KG1 (cell line): ENCODE data around the gene SDC3.

Experiments used
- DNase-seq: peaks from one replicate; lab custom pipeline; 2025; lab: John Stamatoyannopoulos, UW

The SDC3 gene

DNA sequence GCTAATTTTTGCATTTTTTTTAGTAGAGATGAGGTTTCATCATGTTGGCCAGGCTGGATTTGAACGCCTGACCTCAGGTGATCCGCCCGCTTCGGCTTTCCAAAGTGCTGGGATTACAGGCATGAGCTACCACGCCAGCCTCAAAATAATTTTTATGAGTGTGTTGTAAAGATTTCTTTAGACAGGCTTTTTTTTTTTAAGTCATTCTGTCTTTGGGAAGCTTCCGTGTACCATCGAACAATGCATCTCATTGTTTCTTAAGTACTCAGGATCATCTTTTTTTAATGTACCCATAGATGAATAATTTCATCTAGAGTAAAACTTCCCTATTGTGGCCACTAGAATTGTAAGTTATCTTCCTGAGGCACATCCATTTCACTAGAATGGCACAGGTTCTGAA is 19.6 kb upstream of the SDC3 start:
- DNase-seq = no peak

DNA sequence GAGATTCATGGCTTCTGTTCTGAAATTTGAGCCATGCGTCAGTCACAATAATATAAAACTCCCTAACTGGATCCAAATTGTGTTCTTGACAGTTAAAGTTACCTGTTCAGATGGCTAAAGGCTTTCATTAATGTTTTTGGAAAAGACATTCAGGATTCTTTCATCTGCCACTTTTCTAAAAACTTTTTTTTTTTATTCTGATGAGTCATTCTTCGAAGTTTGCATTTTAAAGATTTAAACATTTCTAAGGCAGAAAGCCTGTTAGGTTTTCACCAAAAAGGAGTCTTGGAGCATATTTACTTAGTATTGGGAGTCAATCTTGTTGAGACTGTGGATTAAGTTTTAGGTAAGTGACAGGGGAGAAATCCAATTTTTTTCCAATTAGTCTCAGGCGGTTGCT is 18.9 kb upstream of the SDC3 start:
- no peak for DNase-seq

DNA sequence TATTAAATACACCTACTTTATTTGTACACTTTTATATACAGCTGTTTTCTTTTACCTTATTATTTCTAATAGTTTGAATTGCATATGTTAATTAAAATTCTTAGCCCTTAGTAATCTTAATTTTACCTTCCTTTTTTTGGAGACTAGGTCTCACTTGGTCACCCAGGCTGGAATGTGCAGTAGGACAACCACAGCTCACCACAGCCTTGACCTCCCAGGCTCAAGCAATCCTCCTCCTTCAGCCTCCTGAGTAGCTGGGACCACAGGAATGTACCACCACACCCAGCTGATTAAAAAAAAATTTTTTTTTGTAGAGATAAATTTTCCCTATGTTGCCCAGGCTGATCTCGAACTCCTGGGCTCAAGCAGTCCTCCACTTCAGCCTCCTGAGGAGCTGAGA is 15.0 kb upstream of the SDC3 start:
- DNase-seq = no peak

DNA sequence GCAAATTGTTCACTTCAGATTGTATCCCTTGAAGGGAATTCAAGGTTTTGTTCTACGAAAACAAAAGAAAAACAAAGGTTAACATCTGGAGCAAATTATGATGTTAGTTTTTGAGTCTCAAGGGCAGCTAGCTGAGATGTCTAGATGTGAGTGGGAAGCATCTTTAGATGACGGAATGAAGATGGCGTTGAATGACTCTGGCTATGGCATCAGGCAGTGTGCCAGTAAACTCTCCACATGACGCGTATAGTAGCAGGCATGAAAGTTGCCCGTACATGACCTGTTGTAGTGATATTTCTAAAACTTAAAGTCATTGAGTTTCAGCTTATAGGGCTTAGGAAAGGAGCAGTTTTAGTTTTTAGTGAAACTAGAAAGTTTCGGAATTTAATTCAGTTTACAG is 12.3 kb upstream of the SDC3 start:
- DNase-seq = no peak

DNA sequence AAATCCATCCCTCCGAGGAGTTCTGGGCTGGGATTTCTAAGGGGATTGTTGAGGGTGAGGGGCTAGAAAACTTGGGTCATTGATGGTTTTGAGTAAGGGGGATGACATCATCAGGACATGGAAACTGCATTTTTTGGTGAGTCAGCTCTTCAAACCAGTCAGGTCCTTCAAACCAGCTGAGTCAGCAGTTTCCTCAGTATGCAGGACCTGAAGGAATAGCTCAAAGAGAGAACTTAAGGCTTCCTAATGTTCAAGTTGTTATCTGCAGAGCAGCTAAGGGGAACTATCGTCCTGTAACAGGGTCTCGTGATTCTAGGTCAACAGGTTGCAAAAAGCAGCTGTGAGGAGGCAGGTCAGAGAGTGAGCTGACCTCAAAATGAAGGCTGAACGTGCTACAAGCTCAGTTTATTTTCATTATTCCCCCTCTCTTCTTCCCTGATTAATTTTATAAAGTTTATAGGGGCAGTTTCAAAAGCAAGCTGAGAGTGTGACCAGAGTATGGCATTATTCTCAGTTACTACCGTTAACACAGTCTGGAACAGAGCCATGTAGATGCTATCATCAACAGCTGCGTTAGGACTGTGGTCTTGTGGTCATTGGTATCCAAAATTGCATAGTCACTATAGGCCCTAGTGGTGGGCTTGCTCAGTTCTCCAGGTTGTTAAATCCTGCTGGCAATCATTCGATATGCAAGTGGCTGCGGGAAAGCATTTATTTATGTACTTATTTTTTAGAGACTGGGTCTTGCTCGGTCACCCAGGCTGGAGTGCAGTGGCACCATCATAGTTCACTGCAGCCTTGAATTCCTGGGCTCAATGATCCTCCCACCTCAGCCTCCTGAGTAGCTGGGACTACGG is 10.7 kb upstream of the SDC3 start:
- DNase-seq = peak; percentile 37

DNA sequence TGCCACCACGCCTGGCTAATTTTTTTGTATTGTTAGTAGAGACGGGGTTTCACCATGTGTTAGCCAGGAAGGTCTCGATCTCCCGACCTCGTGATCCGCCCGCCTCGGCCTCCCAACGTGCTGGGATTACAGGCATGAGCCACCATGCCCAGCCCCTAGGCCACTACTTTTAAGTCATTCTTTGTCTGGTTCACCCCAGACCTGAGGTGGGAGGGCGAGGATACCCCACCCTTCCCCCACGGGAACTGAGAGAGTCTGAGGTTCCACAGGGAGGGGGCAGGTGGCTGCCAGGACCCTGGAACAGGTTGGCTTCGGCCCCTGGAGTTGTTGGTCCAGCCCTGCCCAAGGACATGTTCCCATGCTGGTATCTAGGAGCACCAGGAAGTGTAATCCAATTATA is 7.7 kb upstream of the SDC3 start:
- DNase-seq = no peak

DNA sequence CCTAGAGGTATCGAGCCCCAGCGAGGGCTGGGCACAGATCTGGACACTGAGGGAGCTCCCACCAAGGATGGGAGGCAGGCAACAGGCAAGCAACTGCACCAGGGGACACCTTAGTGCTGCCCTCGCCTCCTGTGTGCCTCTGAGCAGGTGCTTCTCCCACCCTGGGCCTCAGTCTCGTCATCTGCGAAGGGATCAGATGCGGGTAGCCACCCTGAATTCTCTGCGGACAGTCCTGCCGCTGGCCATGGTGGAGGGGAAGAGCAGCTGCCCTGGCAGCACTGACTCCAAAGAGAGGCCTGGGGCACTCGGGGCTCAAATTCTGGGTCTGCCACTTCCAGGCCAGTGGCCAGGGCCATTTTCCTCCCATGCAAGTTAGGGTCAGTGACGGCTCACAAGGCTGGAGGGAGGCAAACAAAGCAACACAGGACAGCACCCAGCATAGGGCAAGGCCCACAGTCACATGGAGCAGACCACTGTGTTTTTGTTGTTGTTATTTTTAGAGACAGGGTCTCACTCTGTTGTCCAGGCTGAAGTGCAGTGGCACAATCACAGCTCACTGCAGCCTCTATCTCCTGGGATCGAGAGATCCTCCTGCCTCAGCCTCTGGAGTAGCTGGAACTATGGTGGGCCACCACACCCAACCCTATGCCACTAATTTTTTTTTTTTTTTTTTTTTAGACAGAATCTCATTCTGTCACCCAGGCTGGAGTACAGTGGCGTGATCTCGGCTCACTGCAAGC is 7.1 kb upstream of the SDC3 start:
- no peak for DNase-seq

DNA sequence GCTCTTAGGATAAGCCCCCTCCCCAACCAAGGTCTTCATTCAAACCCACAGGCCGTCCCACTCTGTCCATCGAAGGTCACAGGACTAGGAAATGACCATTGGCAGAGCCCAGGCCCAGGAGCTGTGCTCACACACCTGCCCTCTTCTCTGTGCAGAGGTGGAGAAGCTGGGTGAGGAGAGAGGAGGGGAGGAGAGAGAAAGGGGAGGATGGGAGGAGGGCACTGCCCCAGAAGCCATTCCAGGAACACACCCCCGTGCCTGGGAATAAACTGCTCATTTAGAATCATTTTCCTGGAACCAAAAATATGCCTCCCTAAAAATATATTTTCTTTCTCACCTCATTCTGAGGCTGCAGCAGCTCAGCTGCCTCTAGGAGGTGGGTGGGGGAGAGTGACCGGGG is 6.4 kb upstream of the SDC3 start:
- DNase-seq = no peak

DNA sequence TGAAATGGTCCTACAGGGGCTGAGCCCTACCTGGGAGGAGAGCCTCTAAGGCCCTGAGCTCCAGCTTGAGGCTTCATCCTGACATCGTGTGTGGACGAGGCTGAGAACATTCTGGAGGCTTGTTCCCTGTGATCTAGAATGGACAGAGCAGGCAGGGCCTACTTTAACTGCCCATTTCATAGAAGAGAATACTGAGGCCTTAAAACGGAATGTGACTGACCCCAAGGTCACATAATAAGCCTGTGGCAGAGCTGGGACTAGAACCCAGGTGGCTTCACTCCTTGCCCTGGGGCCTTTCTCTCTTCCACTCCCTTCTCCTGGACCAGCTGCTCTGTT is 6.0 kb upstream of the SDC3 start:
- no peak for DNase-seq

DNA sequence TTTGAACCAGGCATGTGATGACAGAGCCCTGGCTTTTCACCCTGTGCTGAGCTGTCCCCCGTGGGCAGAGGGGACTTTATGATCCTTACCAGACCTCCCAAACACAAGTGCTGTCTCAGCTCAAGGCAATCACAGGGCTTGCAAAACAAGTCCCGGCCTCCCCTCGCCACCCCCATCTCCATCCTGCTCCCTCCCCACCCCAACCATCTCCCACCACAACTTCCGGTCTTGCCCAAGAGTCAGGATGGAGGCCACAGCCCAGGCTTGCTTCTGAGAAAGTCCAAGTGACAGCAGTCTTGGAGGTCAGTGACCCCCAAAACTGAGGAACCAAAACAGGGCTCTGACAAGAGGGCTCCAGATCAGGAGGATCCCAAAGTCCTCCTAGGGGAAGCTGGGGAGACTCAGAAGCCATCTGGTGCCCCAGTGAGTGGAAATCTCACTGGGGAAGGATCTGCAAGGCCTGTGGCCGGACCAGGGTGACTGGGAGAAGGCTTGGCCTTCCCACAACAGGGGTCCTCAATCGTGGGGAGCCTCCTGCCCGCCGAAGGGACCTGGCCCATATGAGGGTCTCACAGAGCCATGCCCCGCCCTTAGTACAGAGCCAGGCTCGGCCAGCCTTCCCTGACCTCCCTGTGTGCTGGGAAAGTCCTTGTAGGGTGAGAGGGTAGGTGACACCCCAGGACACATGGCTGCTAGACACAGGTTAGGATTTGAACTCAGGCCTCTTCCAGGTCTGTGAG is 4.5 kb upstream of the SDC3 start:
- no peak for DNase-seq

DNA sequence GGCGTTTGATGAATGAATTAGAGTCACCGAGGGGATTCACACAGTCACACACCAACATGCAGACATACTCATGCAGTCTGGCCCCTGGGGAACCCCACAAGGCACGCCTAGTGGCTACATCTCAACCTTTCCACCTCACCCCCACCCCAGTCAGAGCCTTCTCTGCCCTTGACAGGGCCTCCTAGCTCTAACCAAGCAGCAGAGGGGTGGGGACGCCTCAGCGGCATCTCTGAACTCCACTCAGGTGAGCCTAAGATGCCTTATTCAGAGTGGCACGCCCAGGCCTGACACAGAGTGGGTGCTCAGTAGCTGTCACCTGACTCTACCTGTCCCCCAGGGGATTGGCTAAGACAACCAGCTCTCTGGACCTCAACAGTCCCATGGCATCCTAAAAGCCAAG is 3.7 kb upstream of the SDC3 start:
- DNase-seq = no peak

DNA sequence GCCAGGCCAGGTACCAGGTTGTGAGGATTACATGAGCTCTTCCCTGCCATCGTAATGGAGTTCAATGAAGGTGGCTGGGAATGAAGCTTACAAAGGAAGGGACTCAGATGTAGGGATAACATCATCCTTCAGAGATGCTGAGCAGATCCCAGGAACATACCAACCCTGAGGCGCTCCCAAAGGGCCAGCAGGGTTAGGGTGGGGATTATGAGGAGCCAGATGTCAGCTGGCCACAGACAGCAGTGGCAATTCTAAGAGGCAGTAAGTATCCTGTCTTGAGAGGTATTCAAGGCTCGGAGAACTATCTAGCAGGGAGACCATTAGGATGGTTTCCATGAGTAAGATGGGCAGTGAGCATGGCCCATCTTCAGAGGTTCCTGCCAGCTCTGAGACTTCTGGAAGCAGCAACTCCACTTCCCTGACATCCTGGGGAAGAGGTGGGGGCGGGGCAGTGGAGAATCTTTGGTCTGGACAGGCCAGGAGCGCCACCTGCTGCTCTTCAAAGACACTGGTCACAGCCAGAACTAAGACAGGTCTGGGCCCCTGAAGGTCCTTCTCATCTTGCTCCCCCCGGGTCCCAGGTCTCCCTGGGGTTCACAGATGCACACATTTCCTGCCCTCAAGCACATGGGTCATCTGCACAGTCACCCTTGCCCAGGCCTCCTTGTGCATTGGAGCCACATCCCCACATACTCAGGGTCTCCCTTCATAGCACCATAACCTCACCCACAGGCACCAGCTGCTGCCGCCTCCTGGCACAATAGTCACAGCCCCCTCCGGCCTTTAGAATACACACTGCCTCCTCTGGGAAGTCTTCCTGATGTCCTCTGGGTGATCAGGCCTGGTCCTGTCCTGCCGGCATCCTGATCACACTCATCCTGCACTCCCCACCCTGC is 2.7 kb upstream of the SDC3 start:
- peak; percentile 12 for DNase-seq

DNA sequence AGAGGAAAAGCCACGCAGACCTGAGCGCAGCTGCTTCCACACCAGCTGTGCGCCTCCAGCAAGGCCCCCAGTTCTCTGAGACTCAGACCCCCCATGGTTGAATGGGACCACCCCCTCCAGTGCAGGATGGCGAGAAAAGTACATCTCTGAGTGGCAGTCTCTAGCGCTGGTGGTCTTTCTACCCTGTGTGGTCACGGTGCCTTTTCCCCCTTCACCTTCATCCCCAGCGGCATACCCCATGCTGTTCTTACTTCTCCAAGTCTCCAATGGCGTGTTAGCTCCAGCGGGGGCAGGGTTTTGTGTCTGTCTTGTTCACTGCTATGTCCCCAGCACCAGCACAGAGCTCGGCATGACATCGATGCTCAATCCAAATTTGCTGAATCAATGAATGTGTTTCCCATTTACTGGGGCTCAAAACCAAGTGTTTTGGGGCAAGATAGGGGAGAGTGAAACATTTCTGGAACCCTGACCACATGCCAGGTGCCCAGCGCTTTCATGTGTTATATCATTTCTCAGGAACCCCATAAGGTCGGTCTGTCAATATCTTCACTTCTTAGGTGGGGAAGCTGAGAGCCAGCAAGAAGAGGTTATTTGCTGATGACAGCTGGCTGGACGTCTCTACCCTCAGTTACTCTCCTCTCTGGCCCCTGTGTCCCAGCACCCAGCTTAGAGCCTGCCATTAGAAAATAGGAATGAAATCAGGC is 959 bp upstream of the SDC3 start:
- DNase-seq = no peak

DNA sequence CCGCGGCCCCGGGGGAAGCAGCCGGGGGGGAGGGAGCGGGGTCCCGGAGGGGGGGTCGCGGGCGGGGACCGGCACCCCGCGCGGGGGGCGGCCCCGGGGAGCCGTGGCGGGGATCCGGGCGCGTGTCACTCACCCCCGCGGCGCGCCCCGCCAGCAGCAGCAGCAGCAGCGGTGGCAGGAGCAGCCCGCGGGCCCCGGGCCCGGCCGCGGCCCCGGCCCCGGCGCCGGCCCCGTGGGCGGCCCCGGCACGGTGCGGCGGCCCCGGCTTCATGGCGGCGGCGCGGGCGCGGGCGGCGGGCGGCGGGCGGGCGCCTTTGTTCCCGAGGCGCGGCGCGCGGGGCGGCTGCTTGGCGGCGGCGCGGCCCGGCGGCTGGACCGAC is 252 bp downstream of the SDC3 start:
- no peak for DNase-seq

DNA sequence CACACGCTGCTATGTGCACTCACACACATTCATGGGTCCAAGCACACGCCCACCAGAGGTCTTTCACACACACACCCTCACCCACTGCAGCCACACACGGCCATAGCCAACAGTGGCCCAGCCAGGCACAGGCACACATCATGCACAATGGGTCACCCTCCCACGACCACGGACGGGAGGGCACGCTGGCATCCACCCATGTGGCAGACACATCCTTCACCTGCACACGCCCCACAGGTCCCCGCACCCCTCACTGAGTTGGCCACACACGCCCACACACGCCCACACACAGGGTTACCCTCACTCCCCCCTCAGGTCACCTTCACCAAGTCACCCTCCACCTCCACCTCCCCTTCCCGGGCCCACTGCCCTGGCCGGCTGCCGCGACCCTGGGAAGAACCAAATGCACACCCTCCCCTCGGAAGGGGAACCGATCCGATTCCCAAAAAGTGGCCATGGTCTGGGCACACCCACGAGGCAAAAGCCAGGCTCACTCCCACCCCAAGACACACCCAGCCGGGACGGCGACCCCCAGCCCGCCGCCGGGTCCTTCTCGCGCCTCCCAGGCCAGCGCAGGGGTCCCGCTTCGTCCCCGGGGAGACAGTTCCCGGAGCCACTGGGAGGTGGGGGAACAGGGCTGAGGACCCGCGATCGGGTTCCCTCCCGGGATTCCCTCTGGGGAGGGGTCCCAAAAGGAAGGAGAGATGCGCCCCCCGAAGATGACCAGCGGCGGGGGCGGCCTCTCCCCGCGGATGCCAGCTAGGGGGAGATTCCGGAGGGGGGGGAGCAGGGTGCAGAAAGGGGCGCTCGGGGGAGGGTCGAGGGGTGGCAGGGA is 860 bp downstream of the SDC3 start:
- DNase-seq = no peak

DNA sequence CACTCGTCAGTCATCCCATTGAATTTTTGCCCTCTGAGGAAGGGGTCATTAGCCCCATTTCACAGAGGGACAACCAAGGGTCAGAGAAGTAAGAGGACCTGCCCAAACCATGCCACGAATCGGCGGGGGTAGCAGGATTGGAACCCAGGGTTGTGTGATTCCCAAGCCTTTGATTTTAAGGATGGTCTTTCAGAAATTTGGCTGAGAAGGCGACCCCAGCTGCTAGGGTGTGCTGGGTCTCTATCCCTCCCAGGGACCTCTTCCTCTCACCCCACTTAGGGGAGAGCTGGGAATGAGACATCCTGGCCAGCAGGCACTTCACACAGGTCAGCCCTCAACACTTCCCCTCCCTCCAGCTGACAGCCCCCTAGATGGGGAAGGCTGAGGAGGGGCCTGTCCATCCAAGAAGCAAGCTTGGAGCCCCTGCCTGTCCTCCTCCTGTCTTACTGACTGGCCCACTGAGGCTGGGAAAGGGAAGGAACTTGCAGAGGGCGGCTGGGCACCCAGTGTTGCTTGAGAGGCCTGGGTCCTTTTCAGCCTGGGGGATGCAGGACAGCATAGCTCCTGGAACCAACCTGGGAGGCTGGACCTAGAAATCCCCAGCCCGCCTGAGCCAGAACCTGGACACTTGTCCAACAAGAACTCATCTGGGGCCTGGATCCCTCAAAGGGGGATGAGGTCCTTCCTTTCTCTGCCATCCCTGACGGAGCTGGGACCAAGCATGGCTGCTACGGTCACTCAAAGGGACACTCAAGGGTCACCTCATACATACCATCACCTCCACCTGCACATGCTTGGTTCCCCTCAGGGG is 1.7 kb downstream of the SDC3 start:
- DNase-seq = no peak

DNA sequence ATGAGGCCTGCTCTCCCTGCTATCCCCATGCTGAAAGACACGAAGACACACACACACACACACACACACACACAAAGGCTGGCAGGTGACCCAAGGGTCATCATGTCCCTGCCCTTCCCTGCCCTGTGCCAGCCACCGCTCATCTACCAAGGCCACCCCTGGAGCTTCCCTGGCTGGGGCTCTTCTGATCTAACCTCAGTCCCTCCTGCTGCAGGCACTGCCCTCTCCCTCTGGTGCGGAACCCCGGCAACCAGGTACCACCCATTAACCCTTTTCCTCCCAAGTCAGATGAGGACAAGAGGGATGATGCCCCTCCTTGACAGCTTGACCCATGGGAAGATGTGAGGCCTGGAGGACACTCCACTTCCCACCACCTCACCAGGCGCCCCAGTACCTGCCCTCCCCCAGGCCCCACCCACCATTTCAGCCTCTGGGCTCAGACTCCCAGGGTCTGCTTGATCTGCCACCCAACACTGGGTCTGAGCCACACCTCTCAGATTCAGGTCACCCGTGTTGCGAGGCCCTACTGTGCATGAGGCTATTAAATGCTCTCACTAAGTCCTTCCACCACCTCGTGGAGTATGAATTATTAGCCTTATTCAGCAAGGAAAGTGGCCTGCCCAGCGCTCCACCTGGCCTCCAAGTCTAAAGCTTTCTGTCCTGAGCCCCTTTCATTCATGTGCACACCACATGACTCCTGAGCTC is 2.5 kb downstream of the SDC3 start:
- DNase-seq = no peak

DNA sequence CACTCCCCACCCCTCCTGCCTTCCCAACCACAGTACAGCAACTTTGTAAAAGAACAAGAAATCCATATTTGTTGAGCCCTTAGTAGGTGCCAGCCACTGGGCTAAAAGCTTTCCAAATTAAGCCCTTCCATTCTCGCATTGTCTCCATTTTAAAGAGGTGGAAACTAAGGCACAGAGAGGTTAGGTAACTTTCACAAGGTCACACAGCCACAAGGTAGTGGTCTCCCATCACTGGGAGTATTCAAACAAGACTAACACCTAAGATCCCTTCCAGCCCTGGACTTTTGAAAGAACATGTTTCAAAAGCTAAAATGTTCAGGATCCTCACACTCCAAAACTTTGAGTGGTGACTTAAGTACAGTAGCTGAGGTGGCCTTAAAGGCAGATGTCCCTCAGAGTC is 3.2 kb downstream of the SDC3 start:
- no peak for DNase-seq

DNA sequence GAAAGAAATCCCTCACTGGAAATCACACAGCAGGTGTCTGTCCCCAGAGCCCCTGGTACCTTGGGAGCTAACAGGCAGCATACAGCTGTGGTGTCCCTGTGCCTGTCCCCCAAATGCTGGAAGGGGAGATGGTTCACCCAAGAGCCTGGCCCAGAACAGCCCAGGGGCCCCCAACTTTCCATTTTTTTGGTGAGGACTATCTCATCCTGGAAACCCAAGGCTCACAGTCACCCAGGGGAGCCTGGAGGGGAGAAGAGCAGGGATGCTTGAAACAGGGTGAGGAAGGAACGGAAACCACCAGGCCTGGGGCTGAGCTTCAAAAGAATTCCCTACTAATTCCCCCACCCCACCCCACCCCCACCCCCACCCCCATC is 3.6 kb downstream of the SDC3 start:
- DNase-seq = no peak
